HuH-7.5 (cell line): ENCODE data around the gene VCAN.

Experiments used
- DNase-seq: peaks from one replicate; pipeline ENCODE4 v3.0.0; 2011; ENCODE audit warnings: low spot score

VCAN gene

GRCh38 chr5:83539463-83539790, 67.9 kb downstream of the VCAN start:
- no peak for DNase-seq

- DNase-seq, result no peak
Observed at GRCh38 chr5:83540105-83540504, 68.6 kb downstream of the VCAN start.

GRCh38 chr5:83540783-83541182, 69.2 kb downstream of the VCAN start:
- DNase-seq, result no peak

- no peak for DNase-seq
Observed at GRCh38 chr5:83542839-83543238, 71.3 kb downstream of the VCAN start.

- no peak for DNase-seq
Observed at GRCh38 chr5:83543898-83544297, 72.4 kb downstream of the VCAN start.

- no peak for DNase-seq
Observed at GRCh38 chr5:83547161-83547560, 75.6 kb downstream of the VCAN start.

GRCh38 chr5:83547889-83548288, 76.3 kb downstream of the VCAN start:
- no peak for DNase-seq

- DNase-seq, result no peak
Observed at GRCh38 chr5:83548581-83548980, 77.0 kb downstream of the VCAN start.

GRCh38 chr5:83549076-83549475, 77.5 kb downstream of the VCAN start:
- DNase-seq, result no peak

GRCh38 chr5:83549674-83550073, 78.1 kb downstream of the VCAN start:
- DNase-seq, result no peak

- no peak for DNase-seq
Observed at GRCh38 chr5:83551821-83552220, 80.3 kb downstream of the VCAN start.

GRCh38 chr5:83552275-83552674, 80.7 kb downstream of the VCAN start:
- DNase-seq, result no peak

GRCh38 chr5:83553000-83553486, 81.5 kb downstream of the VCAN start:
- no peak for DNase-seq

GRCh38 chr5:83554133-83554532, 82.6 kb downstream of the VCAN start:
- no peak for DNase-seq

GRCh38 chr5:83554686-83555085, 83.1 kb downstream of the VCAN start:
- DNase-seq, result no peak

GRCh38 chr5:83555263-83555662, 83.7 kb downstream of the VCAN start:
- DNase-seq, result no peak

- no peak for DNase-seq
Observed at GRCh38 chr5:83556190-83556589, 84.6 kb downstream of the VCAN start.

- DNase-seq, result no peak
Observed at GRCh38 chr5:83559118-83559785, 87.7 kb downstream of the VCAN start.

- DNase-seq, result no peak
Observed at GRCh38 chr5:83562071-83562606, 90.6 kb downstream of the VCAN start.

- DNase-seq, result no peak
Observed at GRCh38 chr5:83562791-83563557, 91.4 kb downstream of the VCAN start.

GRCh38 chr5:83563631-83564030, 92.1 kb downstream of the VCAN start:
- DNase-seq, result peak; percentile 8

- peak; percentile 5 for DNase-seq
Observed at GRCh38 chr5:83564069-83564749, 92.7 kb downstream of the VCAN start.

- DNase-seq, result no peak
Observed at GRCh38 chr5:83567741-83568140, 96.2 kb downstream of the VCAN start.
